ENCODE results near the gene SLCO3A1.
A peak's percentile ranks its signal among the peaks of the same experiment; 100 is the strongest.

GRCh38 chr15:92163641-92164040, 310.1 kb downstream of the SLCO3A1 start:
- TF ChIP-seq EZH2 (IDR thresholded peaks at IDR 0.05; ENCODE audit: low read depth, low read length, severe bottlenecking) (no peak), MAX (IDR thresholded peaks at IDR 0.05) (no peak), CTCF (IDR thresholded peaks at IDR 0.05; ENCODE audit: control extremely low read depth in 1 of 3, insufficient read depth in 1 of 3, low read depth in 1 of 3, low read length in 3 of 3) (peak; percentile 20 to 32 (median 20); a peak in 3 of 4 replicates), TAF1 (IDR thresholded peaks at IDR 0.05; ENCODE audit: low read depth, low read length) (no peak), ZNF274 (IDR thresholded peaks at IDR 0.05; ENCODE audit: borderline replicate concordance, extremely low read depth, low read length) (no peak), SIN3A (conservative IDR thresholded peaks at IDR 0.05 in 1 of 2, IDR thresholded peaks at IDR 0.05 in 1 of 2; ENCODE audit: low read depth in 1 of 2, low read length in 2 of 2) (no peak), POLR2A (IDR thresholded peaks at IDR 0.05; ENCODE audit: control extremely low read depth in 1 of 2, low read depth in 2 of 2, low read length in 2 of 2) (no peak), NRF1 (IDR thresholded peaks at IDR 0.05; ENCODE audit: low read depth, low read length) (no peak)
